ENCODE measurements around the gene CELA3A.
"Not testable (repeated sequence)": the region's sequence is repeated elsewhere in the genome, so short reads cannot be mapped to it uniquely, and the experiment has no call there.

- not testable (repeated sequence) for TF ChIP-seq POLR2A, CTCF (IDR thresholded peaks at IDR 0.05)
Observed at GRCh38 chr1:21978209-21978608, 23.2 kb upstream of the CELA3A start.

Measured in esophagus squamous epithelium (tissue), 4 donors.